GM12878 (cell line): ENCODE results near the gene ZNF385A. TPM values are rescaled to one million over a fixed set of nuclear protein-coding genes. Genes with fewer than 3 reads are reported as not detected.

ENCODE experiments used
- ATAC-seq: fragments of 200-7000 bp; cut with Tn5 transposase; 3 replicates; pipeline ENCODE4 v1.9.1; 2020; ENCODE audit warnings: mild to moderate bottlenecking, moderate library complexity
- BruUV-seq: library from RNA; stranded (reverse); fragments of 400-500 nt; replicated peaks from 2 replicates; lab custom pipeline; 2021; lab: Mats Ljungman, UMichigan
- CTCF ChIA-PET: fragments of 300-600 bp; sonication (Branson Sonifier 250); formaldehyde crosslinking; extraction: SDS; loops from one replicate; lab custom pipeline; 2021; ENCODE audit warnings: inconsistent platforms; lab: Yijun Ruan, JAX
- POLR2A ChIA-PET: fragments of 350-600 bp; formaldehyde crosslinking; extraction: SDS; loops from one replicate; lab custom pipeline; 2021; ENCODE audit warnings: inconsistent platforms; lab: Charles Lee
- RAD21 ChIA-PET: fragments of 300-600 bp; sonication (Branson Sonifier 250); formaldehyde crosslinking; loops from one replicate; lab custom pipeline; 2023; ENCODE audit warnings: antibody characterized with exemption; ENCODE audit not compliant: unreplicated experiment; lab: Charles Lee
- SMC1A ChIA-PET: fragments of 300-600 bp; sonication (Branson Sonifier 250); formaldehyde crosslinking; loops from one replicate; lab custom pipeline; 2023; ENCODE audit not compliant: unreplicated experiment, uncharacterized antibody; lab: Charles Lee
- DNase-seq: peaks from one replicate; pipeline ENCODE4 v3.0.0-alpha.2; 2011; ENCODE audit warnings: low read depth, low spot score
- FAIRE-seq: peaks from 3 replicates; lab custom pipeline; 2011; peaks lifted over from hg19 to GRCh38; lab: Jason Lieb, UNC
- H2AFZ ChIP-seq: 2 replicates; pipeline ENCODE4 v1.6.0; 2011; ENCODE audit warnings: low read depth, low read length, control low read depth; ENCODE audit not compliant: control insufficient read depth
- H3K27ac ChIP-seq: 2 replicates; pipeline ENCODE4 v1.5.1; 2011; ENCODE audit warnings: control low read depth; ENCODE audit not compliant: control insufficient read depth, insufficient read depth
- H3K27me3 ChIP-seq, 2 experiments: replicated peaks in 1 of 2; 2 replicates each; pipeline versions ENCODE4 v1.6.0 to v1.6.1; 2011; ENCODE audit warnings: low read length in 1 of 2; ENCODE audit not compliant: control insufficient read depth in 2 of 2, insufficient read depth in 2 of 2
- H3K36me3 ChIP-seq, 2 experiments: 2 replicates each; pipeline ENCODE4 v1.5.1; 2011; ENCODE audit warnings: low read length in 1 of 2; ENCODE audit not compliant: control insufficient read depth in 2 of 2, insufficient read depth in 2 of 2
- H3K4me1 ChIP-seq: 2 replicates; pipeline ENCODE4 v1.6.1; 2011; ENCODE audit warnings: mild to moderate bottlenecking, low read length, moderate library complexity, mixed read lengths; ENCODE audit not compliant: control insufficient read depth, insufficient read depth
- H3K4me2 ChIP-seq: 2 replicates; pipeline ENCODE4 v1.6.0; 2011; ENCODE audit warnings: control low read depth; ENCODE audit not compliant: control insufficient read depth, insufficient read depth
- H3K4me3 ChIP-seq: fragments of 200-600 bp; sonication (generic); 2 replicates; pipeline ENCODE4 v1.5.1; 2016
- H3K79me2 ChIP-seq: 2 replicates; pipeline ENCODE4 v1.6.0; 2011; ENCODE audit warnings: low read length; ENCODE audit not compliant: control insufficient read depth, insufficient read depth
- H3K9ac ChIP-seq: 2 replicates; pipeline ENCODE4 v1.8.0; 2011; ENCODE audit warnings: low read length, control low read depth, mixed read lengths; ENCODE audit not compliant: control insufficient read depth, insufficient read depth
- H3K9me3 ChIP-seq: replicated peaks from 3 replicates; pipeline ENCODE4 v1.5.1; 2011; ENCODE audit warnings: mild to moderate bottlenecking, low read length; ENCODE audit not compliant: control insufficient read depth, insufficient read depth
- H4K20me1 ChIP-seq: 2 replicates; pipeline ENCODE4 v1.6.0; 2011; ENCODE audit not compliant: control insufficient read depth, insufficient read depth
- BHLHE40 ChIP-seq, 2 experiments: fragments of 450-650 bp in 1 of 2; IDR thresholded peaks; 2 replicates each; pipeline ENCODE4 v1.6.1; 2011 to 2017; ENCODE audit warnings: low read depth in 2 of 2, borderline replicate concordance in 1 of 2, improper control_type of control experiment in 1 of 2, low read length in 1 of 2, mild to moderate bottlenecking in 1 of 2
- ESRRA ChIP-seq: IDR thresholded peaks from 2 replicates; pipeline ENCODE4 v1.6.1; 2012; ENCODE audit warnings: mild to moderate bottlenecking, low read length, improper control_type of control experiment
- HDAC2 ChIP-seq: fragments of 200-600 bp; sonication (generic); IDR thresholded peaks from 2 replicates; pipeline ENCODE4 v1.6.1; 2017
- HDGF ChIP-seq: fragments of 450-650 bp; IDR thresholded peaks from 2 replicates; pipeline ENCODE4 v1.6.1; 2016; ENCODE audit warnings: antibody characterized with exemption
- MTA3 ChIP-seq: IDR thresholded peaks from 2 replicates; pipeline ENCODE4 v1.6.1; 2012; ENCODE audit warnings: low read length, inconsistent platforms, borderline replicate concordance
- NFXL1 ChIP-seq: fragments of 450-650 bp; IDR thresholded peaks from 2 replicates; pipeline ENCODE4 v1.6.1; 2017; ENCODE audit warnings: antibody characterized with exemption, mild to moderate bottlenecking, borderline replicate concordance
- NR2C1 ChIP-seq: fragments of 450-650 bp; IDR thresholded peaks from 2 replicates; pipeline ENCODE4 v1.6.1; 2017; ENCODE audit warnings: antibody characterized with exemption, mild to moderate bottlenecking, moderate library complexity
- SPI1 ChIP-seq: IDR thresholded peaks from 2 replicates; pipeline ENCODE4 v1.6.1; 2011; ENCODE audit warnings: low read depth, mild to moderate bottlenecking, low read length, moderate library complexity, borderline replicate concordance; ENCODE audit not compliant: insufficient read depth
- ZBTB4 ChIP-seq: fragments of 450-650 bp; formaldehyde crosslinking; IDR thresholded peaks from 2 replicates; pipeline ENCODE4 v1.4.0; 2022; ENCODE audit warnings: mild to moderate bottlenecking, moderate library complexity
- ZSCAN29 ChIP-seq: fragments of 450-650 bp; IDR thresholded peaks from 2 replicates; pipeline ENCODE4 v1.6.1; 2017; ENCODE audit warnings: mild to moderate bottlenecking, moderate library complexity
- WGBS: methylation state at CpG from one replicate; pipeline ENCODE4 v1.1.6; 2016; ENCODE audit warnings: low lambda C conversion rate; ENCODE audit not compliant: insufficient replicate concordance, insufficient coverage; ENCODE audit errors: missing lambda C conversion rate; 5-methylcytosine and 5-hydroxymethylcytosine counted together
- in situ Hi-C: fragments of 300-500 bp; cut with MboI; formaldehyde crosslinking; loops from 9 replicates; pipeline ENCODE4 v1.14.3; 2018; ENCODE audit warnings: mixed read lengths
- intact Hi-C: fragments of 100-400 bp; cut with micrococcal nuclease; formaldehyde crosslinking; loops from one replicate; pipeline ENCODE4 v1.14.2; 2022; ENCODE audit not compliant: unreplicated experiment
- polyA plus RNA-seq, 11 experiments: library from polyadenylated mRNA; depleted of rRNA in 4 of 11; unstranded in 6 of 11; stranded (reverse) in 5 of 11; fragments of >200 nt; fragmentation: Nextera tagmentation in 4 of 11; fragmentation: Illumina TruSeq in 1 of 11; extraction: Ambion mirVana in 4 of 11; extraction: Trizol in 1 of 11; gene quantifications; 1 replicate in 1 of 11; 2 replicates in 10 of 11; pipeline versions ENCODE4 v1.2.1 to v1.2.3, GENCODE V29; 2011 to 2016; ENCODE audit warnings: inconsistent platforms in 2 of 11, missing spikeins in 2 of 11, low read depth in 1 of 11
- total RNA-seq, 4 experiments: library from RNA; depleted of rRNA in 3 of 4; stranded (reverse); fragments of >200 nt in 3 of 4; fragmentation: Illumina TruSeq in 1 of 4; extraction: Trizol in 1 of 4; gene quantifications; 2 replicates each; pipeline versions ENCODE4 v1.2.1 to v1.2.3, GENCODE V29; 2013 to 2021

ZNF385A gene
- total and polyA plus RNA-seq, 10 of the 15 experiments (the other 5 are each of a cell fraction or from before 2014, with no cell fraction given): 0.26 to 26.1 (median 4.9) TPM

DNA sequence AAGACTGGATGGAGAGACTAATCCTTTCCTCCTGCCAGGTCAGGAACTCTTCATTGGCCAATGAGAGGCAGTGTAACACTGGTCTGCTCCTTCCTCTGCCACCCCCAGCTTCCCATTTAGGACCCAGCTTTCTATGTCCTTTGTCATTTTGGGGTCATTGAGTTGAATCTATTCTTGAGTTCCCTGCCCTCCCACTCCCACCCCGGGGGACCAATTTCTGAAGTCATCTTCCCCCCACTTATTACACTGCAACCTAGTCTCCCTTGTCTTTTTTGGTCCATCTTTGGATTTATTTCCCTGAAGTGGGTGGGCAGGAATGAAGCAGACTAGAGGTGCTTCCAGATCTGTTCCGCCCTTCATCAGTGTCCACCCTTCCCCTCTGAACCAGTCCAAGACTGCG, 42.2 kb upstream of the ZNF385A start:
- H3K79me2 ChIP-seq: no peaks in the 10 kb centered on the region
- H2AFZ ChIP-seq: no peak overlapping the region
- 36% methylated on average over 3 of the region's 3 CpGs for WGBS
- no peak for DNase-seq
- no peaks in the 10 kb centered on the region for H4K20me1 ChIP-seq
- no TSS peak for BruUV-seq
- H3K9me3 ChIP-seq: no peaks in the 10 kb centered on the region
- ATAC-seq: no peak
- TF ChIP-seq NFXL1 (no peak), SPI1 (no peak), BHLHE40 (IDR thresholded peaks at IDR 0.05; ENCODE audit: borderline replicate concordance in 1 of 2, low read depth in 2 of 2, low read length in 1 of 2) (no peak), ESRRA (no peak), ZBTB4 (no peak), MTA3 (no peak), ZSCAN29 (no peak), NR2C1 (no peak), HDGF (no peak), HDAC2 (no peak)
- in situ Hi-C loops: no loop called here
- ChIA-PET CTCF (interaction anchor here (0.6 to 33.3 kb wide), 3 partner anchors 12 to 235 kb away, joined by 4 to 1071 read pairs (median 78); no protein-coding TSS in a partner anchor), POLR2A (interaction anchor here (1.1 kb wide), 1 partner anchor 12 kb away, joined by 3 read pairs; no protein-coding TSS in a partner anchor), RAD21 (interaction anchor here (0.6 to 3.5 kb wide), 2 partner anchors 12 to 27 kb away, joined by 3 to 14 read pairs; no protein-coding TSS in a partner anchor), SMC1A (interaction anchor here (6.2 kb wide), 1 partner anchor 12 kb away, joined by 54 read pairs; no protein-coding TSS in a partner anchor)
- no peak overlapping the region for H3K27ac ChIP-seq
- H3K4me2 ChIP-seq: no peak overlapping the region
- intact Hi-C loops: no loop called here
- no peak overlapping the region for H3K4me3 ChIP-seq
- no peaks in the 10 kb centered on the region for H3K36me3 ChIP-seq
- peaks cover 7 to 11% of the 10 kb centered on the region in 2 experiments; a peak in 3 of 4 replicates for H3K27me3 ChIP-seq
- no peaks in the 10 kb centered on the region for H3K4me1 ChIP-seq
- H3K9ac ChIP-seq: no peak overlapping the region
- FAIRE-seq: no peak
